IPS-NIHi11 (cell line): ENCODE measurements around the gene ITSN1.

ENCODE experiments used
- DNase-seq: peaks from one replicate; pipeline ENCODE4 v3.0.0; 2012; ENCODE audit warnings: mixed read lengths, low spot score

The ITSN1 gene

DNA sequence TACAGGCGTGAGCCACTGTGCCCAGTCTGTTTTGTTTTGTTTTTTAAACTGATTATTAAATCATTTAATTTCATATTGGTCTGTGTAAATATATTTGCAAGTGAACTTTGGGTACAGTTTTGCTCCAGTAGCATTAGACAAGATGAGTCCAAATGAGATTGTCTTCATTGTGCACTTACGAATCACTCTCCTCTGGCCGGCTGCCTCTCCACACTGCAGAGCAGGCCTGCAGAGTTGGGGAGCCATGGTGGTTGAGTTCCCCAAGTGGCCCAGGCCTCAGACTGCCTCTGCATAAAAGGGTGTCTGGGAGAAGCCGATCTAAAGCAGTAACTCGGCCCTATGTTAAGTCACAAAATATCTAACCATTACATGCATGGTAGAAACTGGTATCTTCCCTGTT, 198.5 kb downstream of the ITSN1 start:
- DNase-seq = no peak

DNA sequence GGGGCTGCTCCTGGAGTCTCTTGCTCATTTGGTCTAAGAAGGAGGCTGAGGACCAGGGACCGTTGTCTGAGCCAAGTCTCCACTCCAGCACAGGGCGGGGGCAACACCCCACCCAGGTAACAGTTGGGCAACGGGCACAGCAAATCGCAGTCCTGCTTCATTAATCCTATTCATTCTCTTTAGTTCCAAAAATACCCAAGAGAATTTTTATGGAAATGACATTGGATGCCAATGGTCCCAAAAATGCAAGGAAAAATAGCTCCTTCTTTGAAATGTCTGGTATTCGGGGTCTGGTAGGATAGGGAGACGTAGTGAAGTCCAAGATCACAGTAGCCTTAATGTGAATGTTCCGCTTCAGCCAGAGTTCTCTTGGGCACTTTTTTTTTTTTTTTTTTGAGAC, 199.3 kb downstream of the ITSN1 start:
- DNase-seq = no peak

DNA sequence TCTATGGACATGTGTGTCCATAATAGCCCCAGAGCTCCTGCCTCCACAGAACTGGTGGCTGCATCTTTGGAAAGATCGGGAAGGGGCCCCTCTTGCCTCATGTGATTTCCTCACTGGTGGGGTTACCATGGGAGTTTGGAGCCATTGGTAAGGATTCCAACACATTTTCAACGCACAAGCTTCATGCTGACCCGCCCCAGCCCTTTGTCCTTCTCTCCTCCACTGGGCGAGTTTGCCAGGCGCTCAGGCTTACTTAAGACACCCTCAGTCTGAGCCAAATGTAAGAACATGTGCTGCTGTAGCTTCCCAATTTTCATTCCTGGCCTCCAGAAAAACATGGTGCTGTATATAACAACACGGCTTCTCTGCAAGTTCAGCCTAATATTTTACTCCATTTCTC, 200.9 kb downstream of the ITSN1 start:
- no peak for DNase-seq

DNA sequence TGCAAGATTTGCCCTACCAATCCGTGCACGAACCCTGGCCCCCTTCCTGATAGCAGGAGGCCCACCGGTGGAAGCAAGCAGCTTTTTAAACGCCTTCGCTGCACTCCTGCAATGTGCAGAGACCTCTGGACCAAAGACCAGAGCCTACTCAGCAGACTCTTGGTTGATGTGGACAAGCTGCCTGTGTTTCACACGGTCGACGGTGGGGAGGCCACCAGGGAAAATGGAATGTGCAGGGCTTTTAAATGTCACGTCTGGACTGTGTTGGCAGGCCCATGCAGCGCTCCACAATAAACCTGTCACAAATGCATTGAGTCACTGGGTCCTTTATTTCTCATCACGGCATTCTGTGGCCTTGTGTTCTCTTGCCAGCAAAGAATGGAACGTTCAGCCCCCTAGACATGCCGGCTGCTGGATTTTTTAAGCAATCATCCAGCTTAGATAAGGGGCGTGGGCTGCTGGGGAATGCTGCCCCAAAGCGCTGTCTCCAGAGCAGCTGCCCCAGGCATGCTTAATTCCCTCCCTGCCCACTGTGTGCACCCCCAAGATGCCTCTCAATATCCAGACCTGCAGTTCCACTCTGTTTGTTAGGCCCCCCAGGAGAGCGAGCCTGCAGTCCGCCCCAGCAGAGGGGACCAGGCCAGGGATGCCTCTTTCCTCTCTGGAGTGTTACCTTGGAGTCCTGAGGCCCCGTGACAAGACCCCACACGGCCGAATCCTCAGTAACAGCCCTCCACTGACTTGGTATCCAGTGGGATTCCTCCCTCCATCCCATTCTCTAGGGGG, 202.0 kb downstream of the ITSN1 start:
- DNase-seq = no peak

DNA sequence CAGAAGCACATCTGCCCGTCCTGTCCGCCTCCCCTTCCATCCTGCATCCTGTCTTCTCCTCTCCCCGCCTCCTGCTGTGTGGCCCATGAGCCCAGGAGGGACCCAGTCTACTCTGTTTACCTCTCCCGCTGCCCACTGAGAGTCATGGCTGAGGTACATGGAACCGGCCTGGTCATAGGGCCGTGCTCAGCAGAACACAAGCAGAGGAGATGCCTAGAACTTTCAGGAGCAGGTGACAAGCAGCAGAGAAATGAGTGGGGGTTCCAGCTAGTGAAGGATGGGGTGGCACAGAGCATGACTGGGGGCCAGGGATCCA, 202.5 kb downstream of the ITSN1 start:
- DNase-seq = no peak

DNA sequence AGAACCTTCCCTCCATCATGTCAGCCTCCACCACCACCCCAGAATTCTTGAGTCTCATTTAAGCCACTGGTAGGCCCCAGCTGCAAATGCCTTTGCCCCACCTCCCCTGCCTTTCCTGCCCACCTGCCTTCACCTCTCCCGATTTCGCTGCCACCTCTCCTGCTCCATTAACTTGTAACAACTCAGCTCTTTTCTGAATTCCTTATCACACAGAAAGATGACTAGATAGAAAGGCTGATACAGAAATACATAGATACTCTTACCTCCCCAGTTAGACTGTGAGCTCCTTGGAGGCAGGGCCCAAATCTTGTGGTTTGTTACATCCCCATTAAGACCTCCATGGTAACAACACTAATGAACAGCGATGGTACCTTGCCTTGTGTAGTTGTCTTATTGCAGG, 203.8 kb downstream of the ITSN1 start:
- DNase-seq = no peak

DNA sequence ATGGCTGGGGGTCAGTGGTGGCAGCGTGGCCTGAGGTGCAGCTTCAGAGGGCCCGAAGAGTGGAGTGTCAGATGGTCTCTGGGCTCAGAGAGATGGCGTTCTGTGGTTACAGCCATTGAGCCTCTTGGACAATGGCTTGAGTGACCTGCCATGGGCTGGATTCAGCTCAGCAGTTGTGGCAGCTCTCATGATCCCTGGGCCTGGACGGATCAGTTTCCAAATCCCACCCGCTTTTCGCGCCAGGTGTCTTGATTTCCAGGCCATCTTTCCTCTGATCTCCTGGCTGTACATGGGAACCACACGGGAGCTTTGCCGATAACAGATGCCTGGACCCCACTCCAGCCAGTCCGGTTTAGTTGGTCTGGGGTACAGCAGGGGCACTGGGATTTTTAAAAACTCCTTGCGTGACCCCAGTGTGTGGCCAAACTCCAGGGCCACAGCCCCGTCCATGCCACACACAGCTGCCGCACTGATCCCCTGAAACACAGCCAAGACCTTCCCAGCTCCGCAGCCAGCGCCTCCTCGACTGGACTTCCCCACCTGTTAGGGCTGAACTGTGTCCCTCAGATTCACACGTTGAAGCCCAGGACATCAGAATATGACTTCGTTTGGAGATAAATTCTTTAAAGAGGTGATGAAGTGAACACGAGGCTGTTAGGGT, 205.4 kb downstream of the ITSN1 start:
- DNase-seq = no peak

DNA sequence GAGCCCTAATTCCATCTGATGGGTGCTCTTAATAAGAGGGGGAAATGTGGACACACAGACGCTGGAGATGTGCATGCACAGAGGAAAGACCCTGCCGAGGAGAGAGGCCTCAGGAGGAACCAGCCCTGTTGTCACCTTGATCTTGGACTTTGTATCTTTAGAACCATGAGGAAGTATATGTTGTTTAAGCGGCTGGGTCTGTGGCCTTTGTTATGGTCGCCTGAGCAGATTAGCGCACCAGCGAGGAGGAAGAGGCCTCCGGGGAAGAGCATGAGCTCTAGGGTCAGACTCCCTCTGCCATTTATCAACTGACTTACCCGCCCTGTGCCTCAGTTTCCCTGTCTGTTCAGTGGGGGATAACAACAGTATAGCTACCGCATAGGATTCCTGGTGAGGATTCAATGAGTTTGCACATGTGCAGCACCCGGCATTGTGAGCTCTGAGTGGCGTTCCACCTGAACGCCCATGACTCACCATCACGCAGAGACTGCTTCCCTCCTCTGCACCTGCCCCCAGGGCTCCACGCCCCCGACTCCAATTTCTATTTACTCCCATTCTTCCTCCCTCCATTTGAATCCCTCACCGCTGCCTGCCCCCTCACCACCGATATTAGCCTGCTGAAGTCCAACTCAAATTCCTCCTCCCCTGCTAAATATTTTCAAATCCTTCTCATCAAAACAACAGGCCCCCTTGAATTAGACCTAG, 206.1 kb downstream of the ITSN1 start:
- peak; percentile 38 for DNase-seq

DNA sequence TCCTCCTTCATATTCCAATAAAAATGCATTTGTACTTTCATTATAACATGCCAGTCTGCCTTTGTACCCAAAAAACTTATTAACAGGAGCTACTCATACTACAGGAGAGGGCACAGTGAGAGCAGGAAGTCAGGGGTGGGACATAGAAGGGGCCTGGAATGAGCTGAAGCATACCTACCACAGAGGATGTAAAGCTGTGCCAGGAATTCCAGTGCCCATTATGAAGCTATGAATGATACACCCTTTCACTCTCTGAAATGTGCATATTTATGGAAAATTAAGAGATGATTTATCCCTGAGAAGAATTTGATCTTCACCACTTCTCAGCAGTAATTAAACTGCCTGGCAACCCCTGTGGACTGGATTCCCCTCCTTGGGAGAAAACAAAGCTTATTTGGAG, 207.5 kb downstream of the ITSN1 start:
- DNase-seq = no peak

DNA sequence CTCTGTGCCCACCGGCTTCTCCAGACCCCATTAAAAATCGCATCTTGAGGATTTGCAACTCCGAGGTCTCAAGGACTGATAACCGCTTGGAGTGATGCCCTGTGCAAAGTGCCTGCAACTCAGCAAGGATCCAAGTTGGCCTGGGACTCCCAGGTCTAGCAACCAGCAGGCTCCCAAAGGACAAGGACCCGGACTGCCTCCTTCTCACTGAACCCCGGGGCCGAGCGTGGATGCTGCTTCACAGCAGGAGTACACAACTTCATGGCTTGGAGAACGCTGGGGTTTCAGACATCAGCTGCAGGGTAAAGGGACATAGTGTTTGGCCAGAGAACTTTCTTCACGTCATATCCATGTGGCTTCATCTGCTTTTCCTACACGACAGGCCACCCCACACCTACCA, 208.1 kb downstream of the ITSN1 start:
- no peak for DNase-seq

DNA sequence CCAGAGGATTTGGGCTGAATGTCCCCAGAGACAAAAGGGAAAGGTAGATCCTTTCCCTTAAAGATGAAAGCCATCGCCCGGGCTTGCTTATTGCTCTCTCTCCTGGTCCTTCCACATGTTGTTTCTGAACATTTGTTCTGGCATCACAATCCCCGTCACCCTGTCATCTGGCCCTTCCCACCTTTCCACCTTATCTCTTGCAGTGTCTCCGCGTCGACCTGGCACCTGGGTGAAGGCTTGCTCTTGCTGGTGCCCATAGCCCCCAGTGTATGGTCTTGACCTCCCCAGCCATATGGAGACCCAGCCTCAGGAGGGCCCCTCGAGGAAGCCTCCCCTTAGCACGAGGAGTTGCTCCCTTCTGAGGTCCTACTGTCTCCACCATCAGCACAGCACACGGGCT, 208.7 kb downstream of the ITSN1 start:
- no peak for DNase-seq

DNA sequence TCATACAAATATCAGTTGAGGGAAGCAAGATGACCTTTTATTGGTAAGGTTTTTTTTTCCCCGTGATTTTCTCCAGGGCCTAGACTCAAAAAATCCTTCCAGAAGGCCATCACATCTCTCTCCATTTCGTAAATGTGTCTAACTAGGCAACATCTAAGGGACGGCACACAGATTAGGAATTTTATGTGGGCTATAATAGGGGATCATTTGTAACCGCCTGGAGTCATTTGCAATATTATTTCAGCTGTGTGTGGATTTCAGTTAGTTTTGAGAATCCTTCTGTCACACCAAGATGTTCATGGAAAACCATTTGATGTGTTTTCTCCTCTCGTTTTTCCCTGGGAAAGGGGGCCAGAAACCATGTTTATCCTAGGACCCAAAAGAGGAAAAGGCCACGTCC, 210.2 kb downstream of the ITSN1 start:
- no peak for DNase-seq

DNA sequence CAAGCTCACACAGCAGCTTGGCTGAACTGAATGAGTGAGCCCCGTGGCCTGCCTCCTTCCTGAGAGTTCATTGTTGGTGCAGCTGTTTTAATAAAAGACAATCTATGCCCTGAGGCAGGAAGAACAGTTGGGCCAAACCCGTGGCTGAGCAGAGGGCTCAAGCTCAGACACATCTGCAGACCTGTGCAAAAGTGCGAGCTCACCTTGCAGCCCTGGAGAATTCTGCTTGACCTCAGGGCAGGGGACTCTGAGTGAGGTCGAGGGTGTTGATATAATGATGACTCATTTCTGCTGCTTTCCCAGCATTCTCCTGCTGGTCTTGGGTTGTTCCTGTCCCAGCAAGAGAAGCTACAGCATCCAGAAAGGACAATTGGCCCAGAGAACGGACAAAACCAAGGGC, 212.3 kb downstream of the ITSN1 start:
- no peak for DNase-seq

DNA sequence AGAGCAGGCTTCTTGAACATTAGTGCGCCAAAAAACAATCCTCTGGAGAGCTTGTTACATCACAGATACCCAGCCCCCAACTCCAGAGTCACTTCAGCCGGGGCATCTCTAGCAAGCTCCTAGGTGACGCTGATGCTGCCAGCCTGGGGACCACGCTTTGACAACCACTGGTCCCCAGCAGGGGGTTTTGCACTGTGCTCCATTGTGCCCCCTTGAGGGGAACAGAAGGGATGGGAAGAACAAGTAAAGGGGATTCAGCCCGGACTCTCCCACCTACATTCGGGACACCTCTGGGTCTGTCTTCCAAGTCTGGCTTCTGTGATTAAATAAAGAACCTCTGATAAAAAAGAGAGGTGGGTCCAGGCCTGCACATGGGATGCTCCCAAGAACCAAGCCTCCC, 212.9 kb downstream of the ITSN1 start:
- DNase-seq = no peak

DNA sequence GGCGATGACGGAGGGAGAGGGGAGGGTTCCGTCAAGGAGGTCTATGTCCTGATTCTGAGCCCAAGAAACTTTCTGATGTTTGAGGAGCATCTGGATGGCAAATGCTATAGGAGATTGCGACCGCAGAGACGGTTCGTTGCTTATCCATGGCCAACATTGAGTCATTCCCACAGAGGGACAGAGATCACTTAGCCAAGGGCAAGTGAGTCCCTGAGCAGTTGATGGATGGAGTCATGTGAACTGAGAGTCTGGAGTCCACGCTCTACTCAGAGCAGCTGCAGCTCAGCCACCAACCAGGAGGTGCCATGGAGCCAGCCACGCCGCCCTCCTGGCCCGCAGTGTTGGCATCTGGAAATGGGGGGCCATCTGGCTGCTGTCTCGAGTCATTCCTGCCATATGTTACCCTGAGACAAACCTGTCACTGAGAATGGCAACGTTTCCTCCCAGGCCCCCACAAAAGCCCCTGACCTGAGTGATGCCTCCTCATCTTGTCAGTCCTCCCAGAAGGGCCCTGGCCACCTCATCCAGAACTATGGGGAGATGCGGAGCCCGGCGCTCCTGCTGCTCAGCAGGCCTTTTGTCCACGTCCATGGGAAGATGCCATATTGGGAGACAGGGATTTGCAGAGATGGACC, 214.7 kb downstream of the ITSN1 start:
- DNase-seq = no peak

DNA sequence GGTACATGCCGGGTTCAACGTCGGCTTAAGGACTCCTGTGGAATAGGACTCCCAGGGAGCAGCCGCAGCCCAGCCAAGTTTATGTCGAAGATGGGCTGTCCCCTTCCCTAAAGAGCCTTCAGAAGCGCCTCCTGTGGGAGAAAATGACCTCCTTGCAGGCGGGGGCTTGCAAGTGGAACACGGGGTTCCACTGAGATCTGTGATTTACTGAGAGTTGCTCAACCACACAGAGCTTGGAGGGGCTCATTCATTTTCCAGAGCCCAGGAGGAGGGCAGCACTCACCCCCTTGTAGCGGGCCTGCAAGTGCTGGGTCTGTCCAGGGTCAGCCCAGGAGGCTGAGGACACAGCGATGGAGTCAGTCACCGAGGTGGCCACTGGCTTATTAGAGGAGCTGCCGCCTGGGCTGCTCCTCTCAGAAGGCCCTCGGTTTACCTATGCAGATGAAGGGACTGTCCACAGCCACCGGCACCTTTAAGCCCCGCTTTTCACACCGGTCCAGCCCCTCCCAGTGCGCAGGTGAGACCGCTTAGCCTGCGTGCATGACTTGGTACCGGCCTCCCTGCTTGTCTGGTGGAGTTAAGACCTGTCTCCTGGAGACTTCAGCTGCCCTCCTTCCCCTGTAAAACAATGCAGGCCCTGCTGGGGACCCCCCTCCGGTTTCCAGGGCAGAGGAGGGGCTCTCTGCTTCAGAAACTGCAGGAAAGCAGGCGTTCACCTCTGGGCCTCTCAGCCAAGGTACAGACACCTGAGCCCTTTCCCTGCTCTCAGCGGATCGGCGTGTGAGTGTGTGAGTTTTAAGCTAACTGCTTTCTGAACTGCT, 215.8 kb downstream of the ITSN1 start:
- peak; percentile 66 for DNase-seq

DNA sequence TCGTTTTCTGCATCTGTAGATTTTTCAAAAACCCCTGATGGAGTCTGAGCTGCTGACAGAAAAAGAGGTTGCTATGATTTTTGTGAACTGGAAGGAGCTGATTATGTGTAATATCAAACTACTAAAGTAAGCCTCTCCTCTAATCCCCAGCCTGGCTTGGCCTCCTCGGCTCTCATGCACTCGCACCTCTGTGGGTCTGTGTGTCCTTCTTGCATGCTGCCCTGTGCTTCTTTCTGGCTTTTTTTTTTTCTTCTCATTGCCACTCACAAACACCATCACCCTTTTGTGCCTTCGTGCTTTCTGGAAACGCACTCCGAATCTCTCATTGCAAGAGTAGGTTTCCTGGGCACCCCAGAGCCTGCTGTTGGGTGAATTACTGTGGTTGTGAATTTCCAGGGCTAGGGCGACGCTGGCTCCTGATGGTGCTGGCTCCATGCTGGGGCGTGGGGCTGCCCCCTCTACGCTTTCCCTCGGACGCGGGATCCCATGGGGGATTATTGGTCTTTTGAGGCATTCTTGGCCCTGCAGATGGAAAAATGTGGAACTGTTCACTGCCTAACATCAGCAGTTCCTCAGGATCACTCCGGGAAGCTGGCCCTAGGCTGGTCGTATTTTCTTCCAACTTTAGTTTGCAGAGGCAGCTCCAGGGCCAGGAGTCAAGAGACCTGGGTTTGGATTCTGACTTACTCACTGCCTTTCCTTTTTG, 216.5 kb downstream of the ITSN1 start:
- DNase-seq = no peak

DNA sequence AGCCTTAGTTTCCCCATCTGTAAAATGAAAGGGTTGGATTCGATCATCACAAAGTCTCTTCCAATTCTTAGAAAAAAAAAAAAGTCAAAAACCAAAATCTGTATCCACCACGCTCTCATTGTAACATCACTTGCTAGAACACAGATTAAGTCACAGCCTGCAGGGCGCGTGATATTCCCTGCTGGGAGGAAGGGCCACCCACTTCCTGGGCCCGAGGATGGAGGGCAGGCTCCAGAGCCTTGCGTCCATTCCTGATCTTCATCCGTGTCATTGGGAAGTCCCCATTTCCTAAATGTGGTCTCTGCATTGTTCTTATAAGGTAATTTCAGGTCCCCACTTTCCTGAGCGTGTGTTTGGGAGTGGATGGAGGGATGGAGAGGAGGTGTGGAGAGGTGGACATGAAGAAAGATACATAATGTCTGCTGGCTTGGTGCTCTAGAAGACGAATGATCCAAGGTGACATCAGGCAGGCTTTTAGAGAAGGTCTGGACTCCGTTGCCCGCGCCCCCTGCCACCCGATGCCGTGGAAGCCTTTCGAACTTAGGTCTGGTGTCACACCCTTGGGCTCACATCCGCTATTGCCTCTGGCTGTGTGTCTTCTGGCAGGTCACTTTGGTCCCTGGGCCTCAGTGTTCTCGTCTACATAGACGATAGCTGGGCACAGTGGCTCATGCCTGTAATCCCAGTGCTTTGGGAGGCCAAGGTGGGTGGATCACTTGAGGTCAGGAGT, 217.2 kb downstream of the ITSN1 start:
- DNase-seq = no peak

DNA sequence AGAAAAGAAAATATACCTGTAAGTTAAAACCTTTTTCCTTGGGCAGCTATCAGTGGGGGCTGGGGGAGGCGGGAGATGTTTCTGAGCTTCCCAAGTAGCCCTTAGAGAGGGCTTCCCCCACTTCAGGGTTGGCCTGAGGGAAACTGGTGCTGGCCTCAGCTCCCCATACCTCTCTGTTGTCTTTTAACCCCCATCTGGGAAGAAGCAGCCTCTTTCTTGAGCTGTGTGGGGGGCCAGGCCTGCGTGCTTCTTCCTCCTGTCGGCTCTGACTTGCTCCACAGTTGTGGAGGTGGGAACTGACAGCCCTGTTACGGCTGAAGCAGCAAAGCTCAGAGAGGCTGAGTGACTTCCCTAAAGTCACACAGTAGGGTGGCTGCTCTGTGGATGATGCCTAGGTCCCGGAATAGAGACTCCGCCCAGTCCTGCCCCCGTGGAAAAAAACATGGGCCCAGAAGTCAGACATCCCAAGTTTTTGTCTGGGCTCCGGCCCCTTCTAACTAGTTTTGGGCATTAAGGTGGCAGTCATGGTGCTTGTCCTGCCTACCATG, 218.1 kb downstream of the ITSN1 start:
- DNase-seq = no peak

DNA sequence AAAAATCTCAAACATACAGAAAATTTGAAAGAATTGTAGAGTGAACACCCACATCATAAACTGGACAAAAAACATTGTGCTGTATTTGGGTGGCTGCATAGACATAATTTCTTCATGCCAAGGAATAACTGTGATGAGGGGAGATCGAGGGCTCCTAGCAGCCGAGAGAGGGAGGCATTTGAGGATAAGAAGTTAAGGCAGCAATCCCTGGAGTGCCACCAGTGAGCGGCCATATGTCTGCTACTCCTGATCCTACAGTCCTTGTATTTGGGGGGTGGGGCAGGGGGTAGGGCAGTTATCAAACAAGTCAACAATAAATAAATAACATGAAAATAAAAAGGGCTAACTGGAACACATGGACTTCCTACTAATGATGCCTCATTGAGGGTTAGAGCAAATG, 218.8 kb downstream of the ITSN1 start:
- DNase-seq = no peak
